ENCODE data around the gene MRNIP. TPM values are rescaled to one million over a fixed set of nuclear protein-coding genes. Genes with fewer than 3 reads are reported as not detected.

MRNIP gene
- total RNA-seq, 1 donor from 2014 or later, result 21.4 TPM

DNA sequence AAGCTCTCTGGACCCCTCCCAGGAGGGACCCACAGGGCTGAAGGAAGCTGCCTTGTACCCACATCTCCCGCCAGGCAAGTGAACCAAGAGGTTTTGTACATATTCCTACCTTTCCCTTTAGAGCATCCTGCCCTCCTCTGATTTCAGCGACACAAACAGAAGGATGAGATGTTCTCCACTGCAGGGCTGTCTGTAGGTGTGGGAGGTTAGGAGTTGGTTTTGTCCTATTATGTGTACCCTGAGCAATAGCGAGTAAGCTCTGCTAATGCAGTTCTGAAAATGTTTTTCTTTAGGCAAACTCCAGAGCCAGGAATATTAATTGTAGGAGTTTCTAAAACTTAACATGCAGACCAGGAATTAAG, 24.9 kb downstream of the MRNIP start:
- Histone ChIP-seq H3K36me3 (ENCODE audit: control insufficient read depth in 3 of 3, insufficient read depth in 3 of 3, low read length in 3 of 3) (peaks cover 72 to 80% (median 74%) of the 10 kb centered on the region in 3 donors), H3K9me3 (ENCODE audit: control insufficient read depth in 3 of 3, low read length in 3 of 3) (no peaks in the 10 kb centered on the region), H3K4me1 (ENCODE audit: control insufficient read depth in 3 of 3, insufficient read depth in 3 of 3, low read length in 3 of 3) (peaks cover 2 to 52% (median 37%) of the 10 kb centered on the region in 3 donors), H3K27ac (ENCODE audit: low read depth, low read length) (no peak overlapping the region), H3K9ac (ENCODE audit: low read depth in 1 of 3, low read length in 3 of 3) (no peak overlapping the region), H3K4me3 (ENCODE audit: low read length in 3 of 3) (no peak overlapping the region), H3K27me3 (ENCODE audit: control insufficient read depth in 3 of 3, insufficient read depth in 3 of 3, low read length in 3 of 3) (no peaks in the 10 kb centered on the region)

DNA sequence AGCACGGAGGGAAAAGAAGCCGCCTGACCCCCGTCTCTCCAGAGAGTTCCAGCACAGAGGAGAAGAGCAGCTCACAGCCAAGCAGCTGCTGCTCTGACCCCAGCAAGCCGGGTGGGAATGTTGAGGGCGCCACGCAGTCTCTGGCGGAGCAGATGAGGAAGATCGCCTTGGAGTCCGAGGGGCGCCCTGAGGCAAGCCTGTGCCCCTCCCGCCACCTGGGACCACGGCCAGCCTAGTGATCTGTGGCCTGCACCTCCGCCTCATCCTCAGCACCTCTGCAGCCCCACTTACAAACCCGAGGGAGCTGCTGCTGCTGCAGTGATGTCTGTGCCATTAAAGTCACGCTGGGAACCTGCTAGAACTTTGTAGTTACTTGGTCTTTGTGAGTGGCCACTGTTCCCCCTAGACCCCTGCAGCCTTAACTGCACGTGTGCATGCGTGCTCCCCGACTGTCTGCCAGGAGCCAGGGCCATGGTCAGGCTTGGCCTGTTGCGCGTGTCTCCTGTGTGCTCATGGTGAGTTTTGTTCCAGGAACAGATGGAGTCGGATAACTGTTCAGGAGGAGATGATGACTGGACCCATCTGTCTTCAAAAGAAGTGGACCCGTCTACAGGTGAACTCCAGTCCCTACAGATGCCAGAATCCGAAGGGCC, 25.4 kb downstream of the MRNIP start:
- H3K27me3 ChIP-seq (ENCODE audit: control insufficient read depth in 3 of 3, insufficient read depth in 3 of 3, low read length in 3 of 3), result no peaks in the 10 kb centered on the region
- peaks cover 2 to 46% (median 35%) of the 10 kb centered on the region in 3 donors for H3K4me1 ChIP-seq (ENCODE audit: control insufficient read depth in 3 of 3, insufficient read depth in 3 of 3, low read length in 3 of 3)
- H3K9ac ChIP-seq (ENCODE audit: low read depth in 1 of 3, low read length in 3 of 3), result peak overlapping the region in 1 of 3 donors; percentile 57
- no peak overlapping the region for H3K27ac ChIP-seq (ENCODE audit: low read depth, low read length)
- no peaks in the 10 kb centered on the region for H3K9me3 ChIP-seq (ENCODE audit: control insufficient read depth in 3 of 3, low read length in 3 of 3)
- peaks cover 73 to 78% (median 75%) of the 10 kb centered on the region in 3 donors for H3K36me3 ChIP-seq (ENCODE audit: control insufficient read depth in 3 of 3, insufficient read depth in 3 of 3, low read length in 3 of 3)
- H3K4me3 ChIP-seq (ENCODE audit: low read length in 3 of 3), result no peak overlapping the region

DNA sequence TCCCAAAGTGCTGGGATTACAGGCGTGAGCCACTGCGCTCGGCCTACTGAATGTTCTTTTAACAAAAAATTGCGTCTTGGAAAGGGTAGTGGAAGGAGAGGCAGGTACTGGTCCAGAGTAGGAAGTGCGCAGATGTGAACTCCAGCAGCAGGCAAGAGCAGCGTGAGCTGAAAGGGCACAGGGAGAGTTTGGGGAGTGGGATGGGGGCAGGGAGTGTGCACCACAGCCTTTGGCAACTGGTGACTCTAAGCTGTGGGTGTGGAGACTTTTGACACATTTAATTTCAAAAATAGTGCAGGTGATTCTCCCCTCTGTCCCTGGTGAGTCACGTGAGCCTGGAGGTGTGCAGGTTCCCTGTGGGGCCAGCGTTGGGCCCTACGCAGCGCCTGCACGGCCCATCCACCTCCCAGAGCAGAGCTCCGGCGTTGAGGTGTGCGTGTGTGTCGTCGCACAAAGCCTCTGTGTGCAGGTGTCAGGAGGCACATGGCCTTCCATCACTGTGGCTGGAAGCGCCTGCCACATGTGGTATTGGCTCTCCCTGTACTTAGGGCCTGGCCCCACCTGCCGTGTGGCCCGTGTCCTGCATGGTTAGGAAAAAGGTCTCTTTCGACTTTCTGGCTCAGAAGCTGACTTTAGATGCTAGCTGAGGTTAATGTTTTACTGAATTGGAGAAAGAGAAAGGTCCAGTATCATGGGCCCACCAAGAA, 26.4 kb downstream of the MRNIP start:
- Histone ChIP-seq H3K27ac (ENCODE audit: low read depth, low read length) (peak overlapping the region; percentile 25), H3K27me3 (ENCODE audit: control insufficient read depth in 3 of 3, insufficient read depth in 3 of 3, low read length in 3 of 3) (no peaks in the 10 kb centered on the region), H3K9ac (ENCODE audit: low read depth in 1 of 3, low read length in 3 of 3) (peak overlapping the region in 1 of 3 donors; percentile 16), H3K4me3 (ENCODE audit: low read length in 3 of 3) (no peak overlapping the region), H3K4me1 (ENCODE audit: control insufficient read depth in 3 of 3, insufficient read depth in 3 of 3, low read length in 3 of 3) (peaks cover 2 to 41% (median 30%) of the 10 kb centered on the region in 3 donors), H3K9me3 (ENCODE audit: control insufficient read depth in 3 of 3, low read length in 3 of 3) (no peaks in the 10 kb centered on the region), H3K36me3 (ENCODE audit: control insufficient read depth in 3 of 3, insufficient read depth in 3 of 3, low read length in 3 of 3) (peaks cover 70 to 76% (median 73%) of the 10 kb centered on the region in 3 donors)

DNA sequence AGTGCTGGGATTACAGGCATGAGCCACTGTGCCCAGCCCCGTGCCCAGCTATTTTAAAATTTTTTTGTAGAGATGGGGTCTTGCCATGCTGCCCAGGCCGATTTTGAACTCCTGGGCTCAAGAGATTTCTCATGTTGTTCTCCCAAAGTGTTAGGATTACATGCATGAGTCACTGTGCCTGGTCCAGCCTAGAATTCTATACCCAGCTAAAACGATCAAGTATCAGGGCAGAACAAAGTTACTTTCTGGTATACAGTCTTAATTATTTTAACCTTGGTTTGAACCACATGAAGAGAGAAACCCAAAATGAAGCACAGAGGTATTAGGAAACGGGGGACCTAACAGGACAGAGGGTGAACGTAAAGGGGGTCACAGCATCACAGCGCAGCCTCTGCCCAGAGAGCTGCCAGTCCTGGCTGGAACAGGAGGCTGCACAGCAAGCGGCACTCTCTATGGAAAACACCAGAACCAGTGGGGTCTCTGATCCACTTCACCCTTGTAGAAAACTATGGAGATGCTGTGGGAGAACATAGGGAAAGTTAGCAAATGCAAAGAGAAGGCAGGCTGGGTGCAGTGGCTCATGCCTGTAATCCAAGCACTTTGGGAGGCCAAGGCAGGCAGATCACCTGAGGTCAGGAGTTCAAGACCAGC, 27.7 kb downstream of the MRNIP start:
- Histone ChIP-seq H3K36me3 (ENCODE audit: control insufficient read depth in 3 of 3, insufficient read depth in 3 of 3, low read length in 3 of 3) (peaks cover 67 to 70% (median 68%) of the 10 kb centered on the region in 3 donors), H3K9ac (ENCODE audit: low read depth in 1 of 3, low read length in 3 of 3) (no peak overlapping the region), H3K9me3 (ENCODE audit: control insufficient read depth in 3 of 3, low read length in 3 of 3) (no peaks in the 10 kb centered on the region), H3K4me3 (ENCODE audit: low read length in 3 of 3) (no peak overlapping the region), H3K27me3 (ENCODE audit: control insufficient read depth in 3 of 3, insufficient read depth in 3 of 3, low read length in 3 of 3) (no peaks in the 10 kb centered on the region), H3K27ac (ENCODE audit: low read depth, low read length) (no peak overlapping the region), H3K4me1 (ENCODE audit: control insufficient read depth in 3 of 3, insufficient read depth in 3 of 3, low read length in 3 of 3) (peaks cover 2 to 34% (median 21%) of the 10 kb centered on the region in 3 donors)

- Histone ChIP-seq H3K36me3 (ENCODE audit: control insufficient read depth in 3 of 3, insufficient read depth in 3 of 3, low read length in 3 of 3) (peaks cover 76 to 78% (median 78%) of the 10 kb centered on the region in 3 donors), H3K4me3 (ENCODE audit: low read length in 3 of 3) (no peak overlapping the region), H3K9ac (ENCODE audit: low read depth in 1 of 3, low read length in 3 of 3) (no peak overlapping the region), H3K9me3 (ENCODE audit: control insufficient read depth in 3 of 3, low read length in 3 of 3) (no peaks in the 10 kb centered on the region), H3K27me3 (ENCODE audit: control insufficient read depth in 3 of 3, insufficient read depth in 3 of 3, low read length in 3 of 3) (no peaks in the 10 kb centered on the region), H3K4me1 (ENCODE audit: control insufficient read depth in 3 of 3, insufficient read depth in 3 of 3, low read length in 3 of 3) (peaks cover 6 to 44% (median 29%) of the 10 kb centered on the region in 3 donors), H3K27ac (ENCODE audit: low read depth, low read length) (no peak overlapping the region)
These were observed 28.7 kb downstream of the MRNIP start for GRCh38 chr5:179829732-179830435.

DNA sequence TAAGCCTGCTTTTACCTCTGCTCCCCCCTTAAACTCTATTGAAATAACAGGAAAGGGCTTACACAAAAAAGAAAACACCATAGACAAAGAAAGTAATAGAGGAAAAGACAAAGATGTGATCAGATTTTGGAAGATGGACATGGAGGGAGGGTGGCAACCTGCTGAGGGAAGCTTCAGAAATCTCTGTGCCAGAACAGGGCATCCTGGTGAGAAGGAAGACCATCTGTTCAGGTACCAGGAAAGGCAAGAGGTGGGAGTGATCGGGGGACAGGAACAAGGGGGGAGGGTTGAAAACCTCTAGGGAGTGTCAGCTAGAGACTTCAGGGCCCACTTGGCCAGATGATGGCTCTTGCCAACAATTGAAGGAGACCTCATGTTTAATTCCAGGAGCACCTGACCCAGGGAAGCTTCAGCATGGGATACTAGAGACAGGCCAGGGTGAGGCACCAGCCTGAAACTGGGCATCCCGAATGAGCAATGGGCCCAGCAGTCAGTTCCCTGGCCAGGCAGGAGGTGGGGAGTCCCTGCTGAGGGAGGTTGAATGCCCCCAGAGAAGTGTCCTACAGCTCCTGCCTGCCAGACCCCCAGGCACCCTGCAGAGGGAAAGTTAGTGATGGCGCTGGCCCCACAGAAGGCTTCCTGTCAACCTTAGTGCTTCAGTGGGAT, 29.7 kb downstream of the MRNIP start:
- H3K36me3 ChIP-seq (ENCODE audit: control insufficient read depth in 3 of 3, insufficient read depth in 3 of 3, low read length in 3 of 3), result peaks cover 83 to 85% (median 84%) of the 10 kb centered on the region in 3 donors
- peaks cover 16 to 54% (median 38%) of the 10 kb centered on the region in 3 donors for H3K4me1 ChIP-seq (ENCODE audit: control insufficient read depth in 3 of 3, insufficient read depth in 3 of 3, low read length in 3 of 3)
- no peak overlapping the region for H3K27ac ChIP-seq (ENCODE audit: low read depth, low read length)
- no peaks in the 10 kb centered on the region for H3K27me3 ChIP-seq (ENCODE audit: control insufficient read depth in 3 of 3, insufficient read depth in 3 of 3, low read length in 3 of 3)
- H3K4me3 ChIP-seq (ENCODE audit: low read length in 3 of 3), result no peak overlapping the region
- H3K9ac ChIP-seq (ENCODE audit: low read depth in 1 of 3, low read length in 3 of 3), result peak overlapping the region in 2 of 3 donors; percentile 45 to 57
- no peaks in the 10 kb centered on the region for H3K9me3 ChIP-seq (ENCODE audit: control insufficient read depth in 3 of 3, low read length in 3 of 3)

DNA sequence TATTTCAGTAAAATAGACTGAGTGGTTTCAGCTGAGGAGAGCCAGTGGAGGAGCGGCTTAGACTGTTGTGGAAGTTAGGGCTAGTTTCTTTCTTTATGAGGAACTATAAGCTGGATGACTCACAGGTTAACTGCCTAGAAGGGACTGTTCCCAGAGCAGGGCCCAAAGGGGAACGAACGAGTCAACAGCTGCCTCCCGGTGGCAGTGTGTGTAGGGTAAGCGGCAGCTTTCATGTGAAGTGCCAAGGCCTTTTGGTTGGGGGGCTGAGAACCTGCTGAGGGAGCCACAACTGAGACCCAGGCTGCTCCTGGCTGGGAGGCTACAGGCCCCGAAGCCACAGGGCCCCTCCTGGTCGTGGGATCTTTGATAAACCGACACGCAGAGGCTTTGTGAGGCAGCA, 30.9 kb downstream of the MRNIP start:
- Histone ChIP-seq H3K4me3 (ENCODE audit: low read length in 3 of 3) (no peak overlapping the region), H3K27me3 (ENCODE audit: control insufficient read depth in 3 of 3, insufficient read depth in 3 of 3, low read length in 3 of 3) (no peaks in the 10 kb centered on the region), H3K9ac (ENCODE audit: low read depth in 1 of 3, low read length in 3 of 3) (peak overlapping the region in 1 of 3 donors; percentile 54), H3K4me1 (ENCODE audit: control insufficient read depth in 3 of 3, insufficient read depth in 3 of 3, low read length in 3 of 3) (peaks cover 27 to 58% (median 44%) of the 10 kb centered on the region in 3 donors), H3K27ac (ENCODE audit: low read depth, low read length) (peak overlapping the region; percentile 46), H3K9me3 (ENCODE audit: control insufficient read depth in 3 of 3, low read length in 3 of 3) (no peaks in the 10 kb centered on the region), H3K36me3 (ENCODE audit: control insufficient read depth in 3 of 3, insufficient read depth in 3 of 3, low read length in 3 of 3) (peaks cover 80 to 84% (median 82%) of the 10 kb centered on the region in 3 donors)

DNA sequence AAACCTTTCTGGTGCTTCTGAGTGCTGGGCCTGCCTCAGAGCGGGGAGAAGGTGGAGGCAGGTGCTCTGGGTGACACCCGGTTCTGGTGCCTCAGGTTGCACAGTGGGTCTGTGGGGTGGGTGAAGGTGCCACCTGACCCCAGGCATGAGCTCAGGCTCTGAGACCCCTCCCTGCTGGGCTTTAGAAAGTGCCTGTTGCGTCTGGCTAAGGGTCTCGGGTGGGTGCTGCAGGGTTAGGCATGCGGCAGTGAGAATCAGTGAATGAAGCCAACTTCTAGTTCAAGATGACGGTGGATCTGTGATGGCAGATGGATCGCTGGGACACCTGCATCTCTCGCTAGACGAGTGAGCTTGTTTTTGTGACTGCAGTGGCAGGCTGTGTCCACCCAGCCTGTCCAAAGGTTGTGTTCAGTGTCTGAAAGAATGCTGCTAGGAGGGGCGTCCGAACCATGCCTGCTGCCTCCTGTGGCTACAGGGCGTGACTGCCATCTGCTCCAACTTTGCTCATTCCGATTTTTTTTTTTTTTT, 32.9 kb downstream of the MRNIP start:
- no peaks in the 10 kb centered on the region for H3K27me3 ChIP-seq (ENCODE audit: control insufficient read depth in 3 of 3, insufficient read depth in 3 of 3, low read length in 3 of 3)
- peaks cover 73 to 79% (median 74%) of the 10 kb centered on the region in 3 donors for H3K36me3 ChIP-seq (ENCODE audit: control insufficient read depth in 3 of 3, insufficient read depth in 3 of 3, low read length in 3 of 3)
- H3K9ac ChIP-seq (ENCODE audit: low read depth in 1 of 3, low read length in 3 of 3), result peak overlapping the region in 1 of 3 donors; percentile 40
- no peak overlapping the region for H3K4me3 ChIP-seq (ENCODE audit: low read length in 3 of 3)
- H3K4me1 ChIP-seq (ENCODE audit: control insufficient read depth in 3 of 3, insufficient read depth in 3 of 3, low read length in 3 of 3), result peaks cover 34 to 58% (median 49%) of the 10 kb centered on the region in 3 donors
- no peaks in the 10 kb centered on the region for H3K9me3 ChIP-seq (ENCODE audit: control insufficient read depth in 3 of 3, low read length in 3 of 3)
- H3K27ac ChIP-seq (ENCODE audit: low read depth, low read length), result no peak overlapping the region

DNA sequence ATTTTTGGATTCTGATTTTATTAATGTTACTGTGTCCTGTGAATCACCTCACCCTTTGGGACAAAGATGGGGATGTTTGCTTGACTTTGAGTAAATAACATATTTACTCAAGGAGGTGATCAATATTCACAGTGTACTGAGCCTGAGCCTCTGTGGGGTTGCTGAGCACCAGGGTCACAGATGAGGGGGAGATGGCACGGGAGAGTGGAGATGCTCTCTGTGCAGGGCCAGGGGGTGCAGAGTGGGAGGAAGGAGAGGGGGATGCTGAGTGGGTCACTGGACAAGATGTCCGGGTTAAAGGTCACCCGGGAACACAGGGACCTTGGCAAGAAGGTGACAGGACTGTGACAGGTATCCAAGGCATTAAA, 33.9 kb downstream of the MRNIP start:
- Histone ChIP-seq H3K27ac (ENCODE audit: low read depth, low read length) (no peak overlapping the region), H3K4me1 (ENCODE audit: control insufficient read depth in 3 of 3, insufficient read depth in 3 of 3, low read length in 3 of 3) (peaks cover 42 to 66% (median 57%) of the 10 kb centered on the region in 3 donors), H3K4me3 (ENCODE audit: low read length in 3 of 3) (no peak overlapping the region), H3K36me3 (ENCODE audit: control insufficient read depth in 3 of 3, insufficient read depth in 3 of 3, low read length in 3 of 3) (peaks cover 65 to 72% (median 66%) of the 10 kb centered on the region in 3 donors), H3K9me3 (ENCODE audit: control insufficient read depth in 3 of 3, low read length in 3 of 3) (no peaks in the 10 kb centered on the region), H3K9ac (ENCODE audit: low read depth in 1 of 3, low read length in 3 of 3) (peak overlapping the region in 2 of 3 donors; percentile 2 to 45), H3K27me3 (ENCODE audit: control insufficient read depth in 3 of 3, insufficient read depth in 3 of 3, low read length in 3 of 3) (no peaks in the 10 kb centered on the region)

All from skeletal muscle tissue (tissue), 4 donors.